K562 (cell line): Measurements from ENCODE around the gene DLGAP1. TPM values are rescaled to one million over a fixed set of nuclear protein-coding genes. Genes with fewer than 3 reads are reported as not detected.

Source experiments
- BDP1 ChIP-seq: IDR thresholded peaks from 3 replicates; pipeline ENCODE4 v1.6.1; 2011; ENCODE audit not compliant: insufficient read length, insufficient read depth
- CBX3 ChIP-seq, 2 experiments: IDR thresholded peaks; 1 replicate in 1 of 2; 2 replicates in 1 of 2; pipeline ENCODE4 v1.6.1; 2012; ENCODE audit warnings: inconsistent platforms in 2 of 2, low read length in 2 of 2, borderline replicate concordance in 1 of 2, control low read depth in 1 of 2
- CEBPG ChIP-seq, 3 experiments: fragments of 200-800 bp in 1 of 3; sonication (Bioruptor generic) in 1 of 3; sonication (generic) in 1 of 3; formaldehyde crosslinking in 1 of 3; IDR thresholded peaks in 2 of 3; conservative IDR thresholded peaks in 1 of 3; 2 replicates each; pipeline versions ENCODE4 v1.6.1 to v1.8.0; 2016 to 2022; ENCODE audit warnings: missing compliant biosample characterization in 2 of 3, missing genetic modification characterization in 2 of 3, mild to moderate bottlenecking in 1 of 3, missing genetic modification reagents in 1 of 3
- ELF4 ChIP-seq: fragments of 450-650 bp; formaldehyde crosslinking; IDR thresholded peaks from 2 replicates; pipeline ENCODE4 v1.4.0; 2022; ENCODE audit warnings: missing genetic modification characterization
- GATAD2B ChIP-seq: fragments of 450-650 bp; IDR thresholded peaks from 2 replicates; pipeline ENCODE4 v1.6.1; 2017; ENCODE audit warnings: mild to moderate bottlenecking, borderline replicate concordance
- HNRNPK ChIP-seq: fragments of 200-400 bp; formaldehyde crosslinking; IDR thresholded peaks from one replicate; pipeline ENCODE4 v1.6.1; 2018; ENCODE audit warnings: mild to moderate bottlenecking, low read depth, low read length; ENCODE audit not compliant: poor library complexity, severe bottlenecking
- HNRNPUL1 ChIP-seq: fragments of 200-400 bp; formaldehyde crosslinking; IDR thresholded peaks from 2 replicates; pipeline ENCODE4 v1.6.1; 2017; ENCODE audit warnings: low read length
- KDM2B ChIP-seq: fragments of 250-450 bp; sonication (Bioruptor Pico); IDR thresholded peaks from 2 replicates; pipeline ENCODE4 v1.8.0; 2021; ENCODE audit warnings: mild to moderate bottlenecking, moderate library complexity
- KDM5B ChIP-seq: fragments of 200-600 bp; sonication (generic); IDR thresholded peaks from 2 replicates; pipeline ENCODE4 v1.6.1; 2012; ENCODE audit warnings: low read depth, mild to moderate bottlenecking, moderate library complexity, low read length, control low read depth, inconsistent platforms; ENCODE audit not compliant: insufficient replicate concordance
- NFE2L1 ChIP-seq: fragments of 450-650 bp; IDR thresholded peaks from 2 replicates; pipeline ENCODE4 v1.6.1; 2016; ENCODE audit warnings: missing genetic modification characterization, low read depth, mild to moderate bottlenecking, missing compliant biosample characterization, moderate library complexity, borderline replicate concordance
- PHB ChIP-seq: fragments of 250-450 bp; sonication (Bioruptor Pico); IDR thresholded peaks from 2 replicates; pipeline ENCODE4 v1.5.0; 2021
- PPARD ChIP-seq: fragments of 250-450 bp; sonication (Bioruptor Pico); IDR thresholded peaks from 2 replicates; pipeline ENCODE4 v1.8.0; 2022; ENCODE audit warnings: inconsistent platforms, mild to moderate bottlenecking, moderate library complexity
- PRMT5 ChIP-seq: sonication (generic); formaldehyde crosslinking; IDR thresholded peaks from 2 replicates; pipeline ENCODE4 v1.5.0; 2020; ENCODE audit warnings: missing genetic modification reagents
- PYGO2 ChIP-seq: fragments of 450-650 bp; IDR thresholded peaks from 2 replicates; pipeline ENCODE4 v1.6.1; 2016; ENCODE audit warnings: mild to moderate bottlenecking, missing genetic modification characterization, moderate library complexity, missing compliant biosample characterization
- RBBP5 ChIP-seq: fragments of 200-600 bp; sonication (generic); IDR thresholded peaks from 2 replicates; pipeline ENCODE4 v1.6.1; 2012; ENCODE audit warnings: borderline replicate concordance, mild to moderate bottlenecking, low read length, control low read depth, inconsistent platforms; ENCODE audit not compliant: insufficient read depth, poor library complexity, severe bottlenecking
- RHOXF2B ChIP-seq: fragments of 250-450 bp; sonication (Bioruptor Pico); conservative IDR thresholded peaks from 2 replicates; pipeline ENCODE4 v1.5.1; 2021
- SMAD2 ChIP-seq: fragments of 150-350 bp; IDR thresholded peaks from 2 replicates; pipeline ENCODE4 v1.6.1; 2014; ENCODE audit warnings: low read depth, mild to moderate bottlenecking, low read length
- XRCC3 ChIP-seq: fragments of 450-650 bp; IDR thresholded peaks from 2 replicates; pipeline ENCODE4 v1.6.1; 2017; ENCODE audit warnings: mild to moderate bottlenecking, moderate library complexity
- ZNF239 ChIP-seq: fragments of 250-450 bp; sonication (Bioruptor Pico); IDR thresholded peaks from 2 replicates; pipeline ENCODE4 v1.4.0; 2020; ENCODE audit warnings: mild to moderate bottlenecking
- polyA plus RNA-seq, 8 experiments: library from polyadenylated mRNA; depleted of rRNA in 4 of 8; stranded (reverse) in 5 of 8; unstranded in 3 of 8; fragments of >200 nt; fragmentation: Nextera tagmentation in 2 of 8; fragmentation: Illumina TruSeq in 1 of 8; extraction: Ambion mirVana in 2 of 8; extraction: Trizol in 1 of 8; gene quantifications; 2 replicates each; pipeline versions ENCODE4 v1.2.1 to v1.2.3, GENCODE V29; 2011 to 2014; ENCODE audit warnings: inconsistent platforms in 1 of 8, missing spikeins in 1 of 8
- total RNA-seq, 7 experiments: library from RNA; depleted of rRNA in 6 of 7; stranded (reverse); fragments of >200 nt in 6 of 7; fragmentation: Illumina TruSeq in 2 of 7; extraction: Trizol in 2 of 7; gene quantifications; 2 replicates each; pipeline versions ENCODE4 v1.2.1 to v1.2.3, GENCODE V29; 2011 to 2021; ENCODE audit warnings: low replicate concordance in 1 of 7
- TF ChIP-seq, protein P1 (sequence below): sonication (generic); formaldehyde crosslinking; IDR thresholded peaks from 2 replicates; pipeline ENCODE4 v1.4.0; 2020; ENCODE audit warnings: mild to moderate bottlenecking, missing genetic modification reagents
- TF ChIP-seq, protein P2 (sequence below): sonication (generic); IDR thresholded peaks from 2 replicates; pipeline ENCODE4 v1.6.1; 2016
- TF ChIP-seq, protein P3 (sequence below): fragments of 250-450 bp; sonication (Bioruptor Pico); IDR thresholded peaks from 2 replicates; pipeline ENCODE4 v1.5.0; 2020; ENCODE audit warnings: mild to moderate bottlenecking, borderline replicate concordance

DLGAP1 gene
- total and polyA plus RNA-seq, 9 of the 15 experiments (the other 6 are each of a cell fraction or from before 2014, with no cell fraction given) = 0.04 to 0.22 (median 0.08) TPM

DNA sequence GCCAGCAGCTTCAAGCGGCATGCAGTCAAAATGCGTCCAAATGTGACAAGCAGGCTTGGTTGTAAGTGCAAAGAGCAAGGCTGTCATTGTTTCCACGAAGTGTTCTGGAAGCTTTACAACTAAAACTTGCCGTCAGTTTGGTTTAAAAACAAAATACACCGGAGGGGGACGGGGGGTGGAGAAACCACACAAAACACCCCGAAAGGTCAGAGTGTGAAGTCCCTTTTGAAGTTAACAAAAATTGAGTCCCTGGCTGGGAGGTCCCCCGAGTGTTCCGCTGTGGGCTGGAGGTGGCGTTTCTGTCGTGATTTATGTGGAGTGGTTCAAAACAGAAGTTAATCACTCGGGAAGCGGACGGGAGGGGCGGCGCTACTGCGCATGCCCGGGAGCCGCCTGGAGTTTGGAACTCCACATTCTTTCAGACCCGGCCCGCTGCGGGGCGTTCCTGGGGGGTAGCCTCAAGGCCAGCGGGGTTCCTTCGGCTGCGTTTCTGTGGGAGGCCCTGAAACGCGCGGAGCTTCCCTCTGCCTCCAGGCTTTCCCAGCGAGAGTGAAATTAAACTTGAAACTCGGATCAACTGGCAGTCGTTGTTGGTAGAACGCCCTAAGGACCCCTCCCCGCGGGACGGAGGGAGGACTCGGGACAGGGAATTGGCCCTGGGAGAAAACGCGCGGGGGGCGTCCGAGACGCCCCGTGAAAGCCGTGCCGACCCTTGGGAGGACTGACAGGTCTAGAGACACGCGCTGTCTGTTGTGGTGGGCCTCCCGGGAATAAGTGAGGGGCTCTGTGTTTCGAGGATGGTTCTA is 1003.7 kb downstream of the DLGAP1 start (continued):
- TF ChIP-seq KDM2B (CRISPR knock-in tag) (peak; percentile 16), ELF4 (CRISPR knock-in tag) (0 out of 2 replicates have a peak, but pooled peaks have one; percentile 63), HNRNPUL1 (no peak), KDM5B (peak; percentile 27), ZNF239 (CRISPR knock-in tag) (no peak), NFE2L1 (tag) (no peak), PPARD (CRISPR knock-in tag) (no peak), PRMT5 (0 out of 2 replicates have a peak, but pooled peaks have one; percentile 24), XRCC3 (no peak), BDP1 (no peak), HNRNPK (no peak), CBX3 (IDR thresholded peaks at IDR 0.05; ENCODE audit: borderline replicate concordance in 1 of 2, low read length in 2 of 2) (no peak; a peak in 1 of 3 replicates), RHOXF2B (CRISPR knock-in tag) (0 out of 2 replicates have a peak, but pooled peaks have one; percentile 14), SMAD2 (no peak), GATAD2B (no peak), PYGO2 (no peak), PHB (CRISPR knock-in tag) (no peak), RBBP5 (peak; percentile 54), CEBPG (CRISPR knock-in tag; IDR thresholded peaks at IDR 0.05) (no peak), CEBPG (tag; conservative IDR thresholded peaks at IDR 0.05 in 1 of 2, IDR thresholded peaks at IDR 0.05 in 1 of 2) (no peak)
- TF ChIP-seq, protein P1, sequence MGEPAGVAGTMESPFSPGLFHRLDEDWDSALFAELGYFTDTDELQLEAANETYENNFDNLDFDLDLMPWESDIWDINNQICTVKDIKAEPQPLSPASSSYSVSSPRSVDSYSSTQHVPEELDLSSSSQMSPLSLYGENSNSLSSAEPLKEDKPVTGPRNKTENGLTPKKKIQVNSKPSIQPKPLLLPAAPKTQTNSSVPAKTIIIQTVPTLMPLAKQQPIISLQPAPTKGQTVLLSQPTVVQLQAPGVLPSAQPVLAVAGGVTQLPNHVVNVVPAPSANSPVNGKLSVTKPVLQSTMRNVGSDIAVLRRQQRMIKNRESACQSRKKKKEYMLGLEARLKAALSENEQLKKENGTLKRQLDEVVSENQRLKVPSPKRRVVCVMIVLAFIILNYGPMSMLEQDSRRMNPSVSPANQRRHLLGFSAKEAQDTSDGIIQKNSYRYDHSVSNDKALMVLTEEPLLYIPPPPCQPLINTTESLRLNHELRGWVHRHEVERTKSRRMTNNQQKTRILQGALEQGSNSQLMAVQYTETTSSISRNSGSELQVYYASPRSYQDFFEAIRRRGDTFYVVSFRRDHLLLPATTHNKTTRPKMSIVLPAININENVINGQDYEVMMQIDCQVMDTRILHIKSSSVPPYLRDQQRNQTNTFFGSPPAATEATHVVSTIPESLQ (CRISPR knock-in tag) = peak; percentile 89; the same call in 1 of the 2 replicates
- TF ChIP-seq, protein P2, sequence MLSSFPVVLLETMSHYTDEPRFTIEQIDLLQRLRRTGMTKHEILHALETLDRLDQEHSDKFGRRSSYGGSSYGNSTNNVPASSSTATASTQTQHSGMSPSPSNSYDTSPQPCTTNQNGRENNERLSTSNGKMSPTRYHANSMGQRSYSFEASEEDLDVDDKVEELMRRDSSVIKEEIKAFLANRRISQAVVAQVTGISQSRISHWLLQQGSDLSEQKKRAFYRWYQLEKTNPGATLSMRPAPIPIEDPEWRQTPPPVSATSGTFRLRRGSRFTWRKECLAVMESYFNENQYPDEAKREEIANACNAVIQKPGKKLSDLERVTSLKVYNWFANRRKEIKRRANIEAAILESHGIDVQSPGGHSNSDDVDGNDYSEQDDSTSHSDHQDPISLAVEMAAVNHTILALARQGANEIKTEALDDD = 0 out of 2 replicates have a peak, but pooled peaks have one; percentile 20
- TF ChIP-seq, protein P3, sequence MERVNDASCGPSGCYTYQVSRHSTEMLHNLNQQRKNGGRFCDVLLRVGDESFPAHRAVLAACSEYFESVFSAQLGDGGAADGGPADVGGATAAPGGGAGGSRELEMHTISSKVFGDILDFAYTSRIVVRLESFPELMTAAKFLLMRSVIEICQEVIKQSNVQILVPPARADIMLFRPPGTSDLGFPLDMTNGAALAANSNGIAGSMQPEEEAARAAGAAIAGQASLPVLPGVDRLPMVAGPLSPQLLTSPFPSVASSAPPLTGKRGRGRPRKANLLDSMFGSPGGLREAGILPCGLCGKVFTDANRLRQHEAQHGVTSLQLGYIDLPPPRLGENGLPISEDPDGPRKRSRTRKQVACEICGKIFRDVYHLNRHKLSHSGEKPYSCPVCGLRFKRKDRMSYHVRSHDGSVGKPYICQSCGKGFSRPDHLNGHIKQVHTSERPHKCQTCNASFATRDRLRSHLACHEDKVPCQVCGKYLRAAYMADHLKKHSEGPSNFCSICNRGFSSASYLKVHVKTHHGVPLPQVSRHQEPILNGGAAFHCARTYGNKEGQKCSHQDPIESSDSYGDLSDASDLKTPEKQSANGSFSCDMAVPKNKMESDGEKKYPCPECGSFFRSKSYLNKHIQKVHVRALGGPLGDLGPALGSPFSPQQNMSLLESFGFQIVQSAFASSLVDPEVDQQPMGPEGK = peak; percentile 81; the same call in 1 of the 2 replicates
